GM21619 (cell line): ENCODE measurements around the gene PVALEF.

Experiments
- ATAC-seq: cut with Tn5 transposase; IDR thresholded peaks from one replicate; pipeline ENCODE4 v1.9.1; 2021; ENCODE audit not compliant: unreplicated experiment

PVALEF gene

DNA sequence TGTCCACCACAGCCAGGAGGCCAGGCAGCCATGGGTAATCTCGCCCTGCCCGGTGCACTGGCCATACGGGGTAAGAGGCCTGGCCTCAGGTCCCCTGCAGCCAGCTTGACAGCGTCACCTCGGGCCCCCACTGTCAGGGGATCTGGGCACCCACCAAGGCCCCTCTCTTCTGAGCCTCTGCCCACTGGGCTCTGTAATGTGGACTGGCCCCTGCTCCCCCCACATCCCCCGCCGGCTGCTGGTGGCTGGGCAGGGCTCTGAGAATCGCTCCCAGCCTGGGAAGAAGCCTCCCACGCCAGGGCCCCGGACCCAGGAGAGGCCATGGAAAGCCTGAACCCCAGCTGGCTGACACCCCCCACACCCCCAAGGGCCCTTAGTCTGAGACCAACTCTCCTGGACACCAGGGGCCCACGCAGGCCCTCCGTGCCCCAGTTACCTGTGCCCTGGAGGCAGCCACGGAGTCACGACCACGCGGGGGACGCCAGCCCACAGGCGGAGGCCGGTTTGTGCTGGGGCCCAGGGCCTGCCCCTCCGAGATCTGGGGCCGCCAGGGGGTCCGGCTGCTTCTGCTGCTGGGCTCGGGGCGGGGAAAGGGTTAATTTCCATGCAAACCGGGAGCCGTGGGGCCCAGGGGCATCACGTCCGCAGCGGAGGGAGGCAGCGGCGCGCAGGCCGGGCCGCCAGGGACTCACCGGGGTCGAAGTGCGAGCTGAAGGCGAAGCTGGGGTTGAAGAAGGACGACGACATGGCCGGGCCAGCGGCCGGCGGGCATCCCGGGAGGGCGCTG is at the start of gene PVALEF:
Gene PVALEF, plus strand, starts transcription at position 262 of the 787 bp plus-strand sequence. CDS start 15,720 bp downstream, outside the sequence.
- ATAC-seq = no peak

DNA sequence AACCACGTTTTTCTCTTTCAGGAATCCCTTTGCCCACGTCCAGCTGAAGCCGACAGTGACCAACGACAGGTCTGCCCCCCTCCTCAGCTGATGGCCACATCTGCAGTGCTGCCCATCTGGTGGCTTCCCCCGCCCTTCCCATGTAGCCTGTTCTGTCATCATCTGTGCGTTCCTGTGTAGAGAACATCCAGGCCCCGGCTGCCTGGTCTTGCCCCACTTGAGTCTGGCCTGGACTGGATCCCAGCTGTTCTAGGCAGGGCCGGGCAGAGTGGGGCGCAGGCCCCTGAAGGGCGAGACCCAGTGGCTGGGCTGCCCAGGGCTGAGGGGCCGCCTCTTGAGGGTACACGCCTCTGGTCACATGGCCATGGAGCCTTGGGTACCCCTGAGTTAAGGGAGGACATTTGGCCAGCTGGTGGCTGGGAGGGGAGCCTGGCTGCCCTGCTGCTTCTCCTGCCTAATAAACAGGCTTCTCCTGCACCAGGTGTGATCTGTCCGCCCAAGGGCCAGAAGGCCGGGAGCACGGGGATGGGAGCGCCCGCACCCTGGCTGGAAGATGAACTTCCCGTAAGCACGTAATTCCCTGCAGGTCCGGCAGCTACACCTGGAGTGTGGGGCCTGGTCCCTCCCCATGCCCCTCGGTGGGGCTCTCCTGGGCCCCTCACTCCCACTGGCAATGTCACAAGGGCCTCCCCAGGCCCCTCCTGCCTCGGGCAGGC is 49.4 kb upstream of the PVALEF start:
- no peak for ATAC-seq

DNA sequence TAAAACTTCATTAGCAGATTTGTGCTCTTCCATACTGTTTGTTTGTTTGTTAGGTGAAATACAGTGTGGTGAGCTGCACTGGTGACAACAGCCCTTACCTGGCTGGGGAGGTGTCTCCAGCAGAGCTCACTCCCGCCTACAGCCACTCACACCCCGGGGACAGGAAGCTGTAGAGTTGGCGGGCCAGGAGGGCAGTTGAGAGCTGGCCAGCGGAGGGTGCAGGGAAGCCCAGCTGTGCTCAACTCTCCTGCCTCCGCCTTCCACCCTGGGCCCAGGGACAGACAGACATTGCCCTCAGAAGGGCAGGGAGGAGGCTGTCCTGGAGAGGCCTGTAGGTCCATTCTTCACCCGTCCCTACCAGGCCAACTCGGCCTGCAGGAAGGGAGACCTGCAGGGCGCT is 48.6 kb upstream of the PVALEF start:
- ATAC-seq = no peak

DNA sequence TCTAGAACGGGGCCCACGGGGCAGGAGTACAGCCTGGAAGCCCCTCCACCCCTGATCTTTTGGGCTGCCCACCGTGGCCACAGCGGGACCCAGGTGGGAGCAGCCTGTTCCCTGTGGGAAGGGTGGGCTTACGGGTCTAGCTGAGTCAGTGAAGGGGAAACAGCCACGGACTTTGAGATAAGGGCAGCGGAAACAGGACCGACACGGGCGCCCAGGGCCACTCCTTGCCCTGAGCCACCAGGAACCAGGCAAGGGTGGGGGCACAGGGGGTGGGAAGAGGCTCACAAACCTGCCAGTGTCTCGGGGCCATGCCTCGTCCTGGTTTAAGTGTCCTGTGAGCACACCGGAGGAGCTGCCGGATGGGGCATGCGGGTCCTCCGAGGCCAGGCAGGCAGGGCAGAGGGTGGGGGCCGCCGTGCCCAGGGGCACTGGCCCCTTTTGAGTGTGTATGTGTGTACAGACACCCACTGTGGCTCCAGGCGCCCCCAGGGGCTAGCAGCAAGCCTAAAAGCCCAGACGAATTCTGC is 47.6 kb upstream of the PVALEF start:
- ATAC-seq = no peak

DNA sequence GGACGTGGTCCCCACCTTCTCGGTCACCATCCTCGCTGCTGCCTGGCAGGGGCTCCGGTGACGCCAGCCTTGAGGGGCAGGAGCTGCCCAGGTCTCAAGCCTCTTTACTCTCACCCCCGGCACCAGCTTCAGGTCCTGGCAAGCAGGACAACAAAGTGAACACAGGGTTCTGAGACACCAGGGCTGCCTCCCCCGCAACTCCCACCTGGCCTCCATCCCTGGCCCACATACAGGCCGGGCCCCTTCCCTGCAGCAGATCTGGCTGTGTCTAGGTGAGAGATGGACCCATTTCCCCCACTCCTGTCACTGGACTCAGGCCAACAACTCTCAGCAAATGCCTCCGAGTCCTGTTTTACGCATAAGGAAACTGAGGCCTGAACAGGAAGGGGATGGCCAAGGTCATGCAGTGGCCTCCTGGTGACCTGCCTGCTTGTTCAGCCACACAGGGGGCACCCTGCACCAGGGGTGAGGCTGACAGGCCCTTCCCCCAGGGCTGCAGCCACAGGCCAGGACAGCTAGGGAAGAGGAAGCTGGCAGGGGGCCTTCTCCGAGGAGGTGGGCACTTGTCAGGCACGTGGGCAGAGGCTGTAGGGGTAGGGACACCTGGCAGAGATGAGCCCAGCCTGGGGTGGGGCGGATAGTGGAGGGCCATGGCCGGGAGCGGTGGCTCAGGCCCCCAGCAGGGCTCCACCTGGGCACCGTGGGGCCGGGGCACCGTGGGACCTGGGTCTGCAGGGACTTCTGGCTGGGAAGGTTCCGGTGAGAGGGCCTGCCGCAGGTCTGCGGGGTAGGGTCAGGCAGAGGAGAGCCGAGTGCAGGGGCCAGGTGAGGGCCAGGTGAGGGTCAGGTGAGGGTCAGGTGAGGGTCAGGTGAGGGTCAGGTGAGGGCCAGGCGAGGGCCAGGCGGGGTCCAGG is 46.7 kb upstream of the PVALEF start:
- no peak for ATAC-seq

DNA sequence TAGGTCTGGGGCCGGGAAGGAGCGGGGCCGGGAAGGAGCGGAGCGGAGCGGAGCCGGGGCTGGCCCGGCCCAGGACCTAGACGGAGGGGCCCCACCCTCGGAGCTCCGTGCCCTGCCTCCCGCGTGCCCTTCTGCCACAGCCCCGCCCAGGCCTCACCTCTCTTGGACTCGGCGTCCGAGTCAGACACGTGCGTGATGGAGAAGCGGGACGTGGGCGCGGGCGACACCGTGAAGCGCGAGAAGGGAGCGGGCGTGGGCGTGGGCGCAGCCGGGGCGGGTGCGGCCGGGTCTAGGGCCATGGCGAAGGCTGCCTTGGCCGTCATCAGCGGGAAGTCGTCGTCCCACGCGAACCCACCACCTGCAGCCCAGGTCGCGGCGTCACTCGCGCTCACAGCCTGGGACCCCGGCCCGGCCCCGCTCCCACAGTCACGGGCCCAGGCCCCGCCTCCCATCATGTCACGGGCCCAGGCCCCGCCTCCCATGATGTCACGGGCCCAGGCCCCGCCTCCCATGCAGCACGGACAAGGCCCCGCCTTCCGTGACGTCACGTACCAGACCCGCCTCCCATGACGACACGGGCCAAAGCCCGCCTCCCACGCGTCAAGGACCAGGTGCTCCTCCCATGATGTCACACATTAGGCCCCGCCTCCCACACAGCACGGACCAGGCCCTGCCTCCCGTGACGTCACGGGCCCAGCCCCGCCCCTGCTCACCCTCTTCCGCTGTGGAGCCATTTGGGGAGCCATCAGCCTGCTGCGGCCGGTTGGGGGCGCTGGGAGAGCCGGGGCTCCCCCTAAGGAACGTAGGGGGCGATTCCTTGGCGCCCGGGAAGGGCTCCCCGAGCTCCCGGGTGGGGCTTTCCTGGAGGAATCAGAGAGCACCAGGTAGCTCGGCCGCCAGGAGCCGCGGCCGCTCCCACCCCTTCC is 45.8 kb upstream of the PVALEF start:
- no peak for ATAC-seq

DNA sequence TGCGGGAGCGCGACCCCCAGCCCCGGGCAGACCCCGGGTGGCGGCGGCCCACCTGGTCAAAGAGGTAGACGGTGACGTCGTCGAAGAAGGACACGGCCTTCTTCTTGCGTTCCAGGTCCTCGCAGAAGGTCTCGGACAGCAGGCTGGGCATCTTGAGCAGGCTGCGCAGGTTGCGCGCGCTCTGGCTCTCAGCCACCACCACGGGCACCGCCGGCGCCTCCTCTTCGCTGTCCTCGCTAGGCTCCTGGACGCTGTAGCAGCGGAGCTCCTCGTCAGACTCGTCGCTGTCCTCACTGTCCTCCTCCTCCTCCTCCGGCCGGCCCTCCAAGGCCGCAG is 45.2 kb upstream of the PVALEF start:
- ATAC-seq = no peak

DNA sequence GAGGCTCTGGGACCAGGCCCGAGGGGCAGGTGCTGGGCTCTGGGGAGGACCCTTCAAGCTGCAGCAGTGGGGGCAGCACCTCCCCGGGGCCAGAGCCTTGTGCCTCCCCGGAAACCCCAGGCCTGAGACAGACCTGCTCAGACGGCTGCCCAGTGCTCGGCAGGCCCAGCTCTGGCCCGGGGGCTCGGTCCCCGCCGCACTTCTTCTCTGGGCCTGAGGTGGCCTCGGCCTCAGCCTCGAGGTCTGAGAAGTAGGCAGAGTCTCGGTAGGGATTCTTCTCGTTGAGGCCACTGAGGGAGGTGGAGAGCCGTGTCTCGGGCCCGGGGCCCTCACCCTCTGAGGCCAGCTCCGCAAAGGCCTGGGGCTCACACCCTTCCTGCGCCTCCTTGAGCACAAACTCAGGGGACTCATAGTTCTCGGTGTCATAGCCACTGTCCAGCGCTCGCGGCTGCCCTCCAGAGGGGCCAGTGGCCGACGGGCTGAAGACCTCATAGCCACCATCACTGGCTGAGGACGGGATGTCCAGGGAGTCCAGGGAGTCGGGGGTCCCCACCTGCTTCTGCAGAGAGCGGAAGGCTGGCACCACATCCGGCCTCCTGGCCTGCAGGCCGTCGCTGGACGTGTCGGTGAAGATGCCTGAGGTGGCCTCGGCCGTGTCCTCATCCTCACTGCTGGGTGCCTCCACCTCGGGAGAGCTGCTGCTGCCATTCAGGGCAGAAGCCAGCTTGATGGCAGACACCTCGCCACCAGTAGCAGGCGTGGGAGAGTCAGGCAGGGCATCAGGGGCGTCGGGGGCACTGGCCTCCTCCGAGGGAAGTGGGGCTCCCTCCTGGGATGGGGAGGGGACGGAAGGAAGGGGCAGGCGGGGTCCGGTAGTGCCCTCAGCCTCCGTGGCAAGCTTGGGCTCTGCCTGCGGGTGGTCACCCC is 44.3 kb upstream of the PVALEF start:
- no peak for ATAC-seq

DNA sequence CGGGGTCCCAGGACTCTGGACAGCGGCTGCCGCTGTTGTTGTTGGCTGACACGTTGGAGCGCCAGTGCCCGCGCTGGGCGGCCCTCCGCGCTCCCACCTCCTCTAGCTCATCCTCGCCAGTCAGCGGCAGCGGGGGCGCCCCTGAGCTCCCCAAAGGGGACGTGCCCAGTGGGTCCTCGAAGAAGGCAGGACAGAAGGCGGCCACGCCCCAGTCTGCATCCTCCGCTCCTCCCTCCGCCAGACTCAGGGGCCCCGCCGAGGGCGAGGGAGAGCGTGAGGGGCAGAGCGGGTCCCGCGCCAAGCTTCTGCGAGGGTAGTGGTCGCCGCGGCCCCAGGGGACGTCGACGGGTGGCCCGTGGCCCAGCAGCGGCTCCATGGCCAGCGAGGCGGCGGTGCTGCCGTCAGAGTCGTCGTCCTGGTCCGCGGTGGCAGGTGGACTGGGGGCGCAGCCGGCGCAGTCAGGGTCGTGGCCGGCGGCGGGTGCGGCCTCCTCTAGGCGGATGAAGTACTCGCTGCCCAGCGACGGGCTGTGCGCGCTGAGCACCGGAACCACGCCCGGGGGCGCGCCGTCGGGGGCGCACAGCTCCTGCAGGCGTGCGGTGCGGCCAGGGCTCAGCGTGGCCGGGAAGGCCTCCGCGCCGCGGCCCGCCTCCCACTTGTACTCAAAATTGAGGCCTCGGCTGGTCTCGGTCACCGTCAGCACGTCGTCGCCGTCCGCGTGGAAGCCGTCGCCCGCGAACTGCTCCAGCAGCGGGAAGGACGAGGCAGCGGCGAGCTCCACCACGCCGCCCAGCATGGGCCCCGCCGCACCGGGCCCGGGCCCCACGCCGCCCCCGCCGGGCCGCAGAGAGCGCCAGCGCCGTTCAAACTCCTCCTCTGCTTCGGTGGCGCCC is 43.2 kb upstream of the PVALEF start:
- no peak for ATAC-seq

DNA sequence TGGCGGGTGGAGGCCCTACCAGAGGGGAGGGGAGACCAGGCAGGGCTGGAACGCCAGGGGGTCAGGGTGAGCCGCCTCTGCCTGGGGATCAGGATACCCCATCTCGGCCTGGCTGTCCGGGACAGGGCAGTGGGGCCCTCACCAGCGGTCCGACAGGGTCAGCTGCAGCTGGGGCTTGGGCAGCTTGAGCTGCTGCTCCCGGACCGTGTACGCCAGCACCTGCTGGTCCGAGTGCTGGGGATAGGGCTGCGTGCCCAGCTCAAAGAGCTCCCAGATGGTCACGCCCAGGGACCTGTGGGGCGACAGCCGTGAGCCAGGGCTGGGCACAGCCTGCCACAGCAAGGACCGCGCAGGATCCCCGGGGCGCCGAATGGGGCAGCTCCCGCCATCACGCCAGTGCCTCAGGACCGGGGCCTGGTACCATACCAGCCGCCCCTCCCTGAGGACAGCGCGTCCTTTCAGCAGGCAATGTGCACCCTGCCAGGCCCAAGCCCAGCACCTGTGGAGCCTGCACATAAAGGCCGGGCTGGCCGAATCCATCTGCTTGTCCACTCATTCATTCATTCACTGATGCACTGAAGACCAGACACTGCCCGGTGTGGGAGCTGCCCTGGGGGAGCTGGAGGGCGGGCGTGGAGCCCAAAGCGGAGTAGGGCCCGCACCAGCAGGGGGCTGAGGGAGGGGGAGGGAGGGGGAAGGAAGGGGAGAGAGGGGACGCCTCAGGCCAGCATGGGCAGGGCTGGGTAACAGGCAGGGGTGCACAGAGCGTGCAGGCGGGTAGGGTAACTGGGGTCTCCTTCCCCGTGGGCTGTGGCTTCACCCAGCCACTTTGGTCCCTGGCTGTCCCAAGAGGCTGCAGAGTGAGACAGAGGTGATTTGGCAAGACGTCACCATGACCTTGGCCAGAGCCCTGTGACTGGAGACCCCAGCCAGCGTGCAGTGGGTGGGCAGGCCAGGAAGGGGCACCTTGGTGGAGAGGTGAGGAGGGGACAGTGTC is 42.0 kb upstream of the PVALEF start:
- ATAC-seq = no peak

DNA sequence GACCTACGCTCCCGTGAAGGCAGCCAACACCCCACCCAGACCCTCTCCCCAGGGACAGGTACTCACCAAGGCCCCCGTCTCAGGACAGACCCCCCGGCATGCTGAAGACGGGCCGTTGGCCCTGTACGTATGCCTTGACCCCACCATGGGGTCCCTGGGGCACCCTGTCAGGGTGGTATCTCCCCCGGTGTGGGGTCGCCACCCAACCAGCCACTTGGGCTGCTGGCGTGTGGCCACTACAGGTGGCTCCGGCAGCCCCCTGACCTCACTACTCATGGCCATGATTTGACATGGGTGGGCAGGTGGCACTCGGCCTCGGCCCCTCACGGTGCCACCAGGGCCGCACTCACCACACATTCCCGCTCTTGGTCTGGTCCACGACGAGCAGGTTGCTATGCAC is 40.9 kb upstream of the PVALEF start:
- ATAC-seq = no peak

DNA sequence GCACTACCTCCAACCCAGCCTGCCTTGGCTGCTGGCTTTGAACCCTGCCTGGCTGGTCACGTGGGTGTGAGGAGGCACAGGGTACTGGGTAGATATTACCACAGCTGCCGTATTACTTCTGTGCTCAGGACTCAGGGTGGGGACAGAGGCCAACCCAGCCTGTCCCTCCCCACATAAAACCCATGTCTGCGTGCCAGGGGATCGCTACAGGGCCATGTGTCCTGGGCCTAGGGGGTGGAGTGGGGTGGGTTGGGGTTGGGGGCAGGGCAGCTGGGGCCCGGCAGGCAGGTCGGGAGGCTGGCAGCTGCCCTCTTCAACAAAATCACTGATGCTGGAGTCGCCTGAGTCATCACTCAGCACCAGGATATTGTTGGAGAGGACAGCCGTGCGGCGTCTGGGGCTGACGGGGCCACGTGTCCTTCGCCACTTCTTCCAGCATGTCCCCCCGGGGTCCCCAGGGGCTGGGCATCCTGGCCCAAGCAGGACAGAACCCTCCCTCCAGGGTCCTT is 39.7 kb upstream of the PVALEF start:
- ATAC-seq = no peak

DNA sequence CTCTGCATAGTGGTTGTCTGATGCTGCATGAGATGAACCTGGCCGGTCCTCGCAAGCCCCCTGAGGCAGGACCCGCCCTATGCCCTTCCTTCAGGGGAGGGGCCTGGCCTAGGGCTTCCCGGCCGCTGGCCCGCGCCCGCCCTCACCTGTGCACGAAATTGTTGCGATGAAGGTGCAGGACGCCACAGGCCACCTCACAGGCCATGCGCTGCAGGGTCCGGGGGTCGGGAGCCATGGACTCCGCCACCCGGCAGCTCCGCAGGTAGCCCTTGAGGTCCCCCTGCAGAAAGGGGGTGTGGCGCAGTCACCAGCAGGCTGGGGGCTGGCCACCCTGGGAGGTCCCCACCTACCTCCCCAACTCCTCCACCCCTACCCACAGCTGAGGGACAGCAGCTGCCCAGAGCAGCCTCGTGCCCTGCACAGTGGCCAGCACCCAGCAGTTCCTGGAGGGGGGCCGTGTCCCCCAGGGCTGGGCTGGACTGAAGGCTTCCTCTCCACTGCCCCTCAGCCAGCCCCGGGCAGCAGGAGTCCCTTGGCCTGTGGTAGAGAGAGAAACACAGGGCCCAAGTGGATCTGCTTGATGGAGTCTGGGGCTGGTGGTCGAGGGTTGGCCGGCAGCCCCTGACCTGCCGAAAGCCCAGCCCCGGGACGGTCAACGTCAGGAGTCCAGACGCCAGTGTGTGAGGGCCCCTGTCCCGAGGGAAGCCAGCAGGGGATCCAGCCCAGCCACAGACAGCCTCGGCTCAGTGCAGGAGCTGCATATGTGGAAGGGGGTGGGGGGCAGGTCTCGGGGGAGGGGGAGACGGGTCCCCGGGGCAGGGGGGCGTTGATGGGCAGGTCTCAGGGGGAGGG is 38.8 kb upstream of the PVALEF start:
- no peak for ATAC-seq

DNA sequence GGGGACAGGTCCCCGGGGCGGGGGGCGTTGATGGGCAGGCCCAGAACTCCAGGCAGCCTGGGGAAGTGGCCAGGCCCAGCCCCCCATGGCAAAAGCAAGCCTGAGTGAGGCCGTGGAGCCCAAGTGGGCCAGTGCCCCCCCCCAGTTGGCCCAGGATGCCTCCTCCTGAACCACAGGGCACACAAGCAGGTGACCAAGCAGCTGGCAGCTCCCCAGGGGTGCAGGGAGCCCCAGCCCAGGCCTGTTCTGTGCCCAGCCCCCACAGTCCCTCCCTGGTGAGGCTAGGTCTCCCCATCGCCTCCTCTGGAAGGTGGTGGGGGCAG is 38.2 kb upstream of the PVALEF start:
- ATAC-seq = no peak

DNA sequence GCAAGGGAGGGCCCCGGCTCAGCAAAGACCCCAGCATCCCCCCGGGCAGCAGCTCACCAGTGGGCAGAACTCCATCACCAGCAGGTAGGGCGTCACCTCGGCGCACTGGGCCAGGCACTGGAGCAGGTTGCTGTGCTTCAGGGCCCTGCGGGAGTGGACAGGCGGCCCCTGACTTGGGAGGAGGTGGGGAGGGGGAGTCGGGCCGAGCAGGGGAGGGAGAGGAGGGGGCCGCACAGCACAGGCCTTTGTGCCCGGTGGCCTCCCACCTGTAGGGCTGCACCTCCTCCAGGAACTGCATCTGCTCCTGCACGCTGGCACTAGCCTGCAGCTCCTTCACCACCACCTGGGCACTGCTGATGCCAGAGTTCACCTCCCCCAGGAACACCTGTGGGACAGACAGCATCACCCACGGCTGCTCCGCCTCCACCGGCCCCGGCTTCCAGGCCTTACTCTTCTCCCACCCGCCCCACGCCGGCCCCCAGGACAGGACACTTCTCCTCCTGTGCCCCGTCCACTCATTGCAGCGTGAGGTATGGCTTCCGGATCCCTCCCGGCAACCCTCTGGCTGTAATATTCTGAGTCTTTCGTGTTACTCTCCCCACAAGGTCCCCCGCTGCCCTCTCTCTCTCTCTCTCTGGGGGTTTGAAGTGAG is 37.7 kb upstream of the PVALEF start:
- ATAC-seq = no peak

DNA sequence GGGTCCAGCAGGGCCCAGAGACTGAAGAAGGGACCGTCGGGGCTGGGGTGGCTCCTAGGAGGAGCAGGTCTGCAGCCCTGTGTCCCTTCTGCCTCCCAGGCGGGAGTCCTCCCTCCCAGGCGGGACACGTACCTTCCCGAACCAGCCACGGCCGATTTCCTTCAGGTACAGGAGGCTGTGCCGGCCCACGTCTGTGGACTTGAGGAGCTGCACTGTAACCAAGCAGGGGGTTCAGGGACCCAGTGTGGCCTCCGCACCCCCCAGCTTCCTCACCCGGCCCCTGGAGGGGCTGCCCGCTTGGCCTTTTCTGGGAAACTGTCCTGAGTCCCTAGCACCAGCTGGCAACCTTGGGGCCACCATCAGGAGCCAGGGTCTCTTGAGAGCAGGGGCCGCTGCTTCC is 37.0 kb upstream of the PVALEF start:
- no peak for ATAC-seq
